Naive thymus-derived CD8-positive, alpha-beta T cell (primary cell): Measurements from ENCODE around the gene WWC2. TPM values are rescaled to one million over a fixed set of nuclear protein-coding genes. Genes with fewer than 3 reads are reported as not detected.

Source experiments
- ATAC-seq, 2 donors: fragments of 150-1000 bp; cut with Tn5 transposase in 1 of 2; sonication (Bioruptor Pico), chemical (Tn5 transposase) in 1 of 2; 1 replicate in 1 of 2; 2 replicates in 1 of 2; pipeline ENCODE4 v1.10.0; 2021; ENCODE audit warnings: mild to moderate bottlenecking in 2 of 2, moderate library complexity in 2 of 2
- POLR2A ChIA-PET: fragments of 350-600 bp; sonication (Branson Sonifier 250); formaldehyde crosslinking; loops from one replicate; lab custom pipeline; 2021; ENCODE audit warnings: antibody characterized with exemption; lab: Charles Lee
- DNase-seq, 10 donors: peaks; one replicate each; pipeline versions ENCODE4 v3.0.0 to v3.0.0-alpha.2; 2020 to 2022
- H3K27ac Mint-ChIP-seq, 10 donors: one replicate each; pipeline ENCODE4 v1.8.0; 2020 to 2022; ENCODE audit warnings: mild to moderate bottlenecking in 10 of 10, mixed read lengths in 10 of 10, moderate library complexity in 4 of 10, inconsistent platforms in 1 of 10
- H3K27me3 Mint-ChIP-seq, 5 donors: one replicate each; pipeline ENCODE4 v1.8.0; 2021 to 2022; ENCODE audit warnings: mixed read lengths in 5 of 5
- H3K36me3 Mint-ChIP-seq, 3 donors: one replicate each; pipeline ENCODE4 v1.8.0; 2020 to 2022; ENCODE audit warnings: mixed read lengths in 3 of 3, mild to moderate bottlenecking in 2 of 3, inconsistent platforms in 1 of 3
- H3K4me1 Mint-ChIP-seq, 4 donors: one replicate each; pipeline ENCODE4 v1.8.0; 2021 to 2022; ENCODE audit warnings: mixed read lengths in 4 of 4
- H3K4me3 Mint-ChIP-seq, 10 donors: one replicate each; pipeline ENCODE4 v1.8.0; 2020 to 2022; ENCODE audit warnings: mild to moderate bottlenecking in 10 of 10, mixed read lengths in 10 of 10, moderate library complexity in 6 of 10, inconsistent platforms in 1 of 10
- H3K9me3 Mint-ChIP-seq, 9 donors: one replicate each; pipeline ENCODE4 v1.8.0; 2020 to 2022; ENCODE audit warnings: mixed read lengths in 9 of 9, mild to moderate bottlenecking in 3 of 9, inconsistent platforms in 1 of 9, moderate library complexity in 1 of 9
- polyA plus RNA-seq, 3 donors: library from polyadenylated mRNA; unstranded; fragments of 300-500 nt; fragmentation: Illumina TruSeq; gene quantifications; one replicate each; pipeline ENCODE4 v1.2.3, GENCODE V29; 2021
- total RNA-seq, 8 experiments: library from RNA in 2 of 8; stranded (reverse) in 2 of 8; gene quantifications; one replicate each; pipeline ENCODE4 v1.2.3 and lab custom pipeline; 2021 to 2026

Gene WWC2
- total and polyA plus RNA-seq, 5 experiments from 2014 or later, result 0.59 to 8.0 (median 1.0) TPM

GRCh38 chr4:183285886-183286285 is 186.8 kb downstream of the WWC2 start:
- no peak for DNase-seq

GRCh38 chr4:183286590-183287308 is 187.7 kb downstream of the WWC2 start:
- no peak overlapping the region for H3K4me3 Mint-ChIP-seq
- POLR2A ChIA-PET, result no interaction called here
- DNase-seq (no peak), ATAC-seq (no peak)
- peaks cover 0 to 61% (median 2%) of the 10 kb centered on the region in 3 donors for H3K36me3 Mint-ChIP-seq
- H3K27ac Mint-ChIP-seq, result no peak overlapping the region
- H3K27me3 Mint-ChIP-seq, result no peaks in the 10 kb centered on the region
- H3K4me1 Mint-ChIP-seq, result peaks cover 0 to 2% (median 0%) of the 10 kb centered on the region in 4 donors
- no peaks in the 10 kb centered on the region for H3K9me3 Mint-ChIP-seq

More at GRCh38 chr4:183285886-183286285, 186.8 kb downstream of the WWC2 start:
- H3K4me1 Mint-ChIP-seq, result peaks cover 0 to 2% (median 0%) of the 10 kb centered on the region in 4 donors
- no peaks in the 10 kb centered on the region for H3K27me3 Mint-ChIP-seq
- H3K36me3 Mint-ChIP-seq, result peaks cover 0 to 62% (median 2%) of the 10 kb centered on the region in 3 donors
- H3K27ac Mint-ChIP-seq, result no peak overlapping the region
- no peak overlapping the region for H3K4me3 Mint-ChIP-seq
- no peaks in the 10 kb centered on the region for H3K9me3 Mint-ChIP-seq
- no peak for ATAC-seq
- POLR2A ChIA-PET, result no interaction called here

GRCh38 chr4:183287309-183287659 is 188.2 kb downstream of the WWC2 start:
- no peaks in the 10 kb centered on the region for H3K9me3 Mint-ChIP-seq
- ATAC-seq, result no peak
- POLR2A ChIA-PET, result no interaction called here
- no peaks in the 10 kb centered on the region for H3K27me3 Mint-ChIP-seq
- no peak overlapping the region for H3K27ac Mint-ChIP-seq
- no peak for DNase-seq
- peaks cover 0 to 59% (median 2%) of the 10 kb centered on the region in 3 donors for H3K36me3 Mint-ChIP-seq
- H3K4me3 Mint-ChIP-seq, result no peak overlapping the region
- H3K4me1 Mint-ChIP-seq, result peaks cover 0 to 2% (median 0%) of the 10 kb centered on the region in 4 donors

GRCh38 chr4:183287677-183288076 is 188.6 kb downstream of the WWC2 start:
- peaks cover 0 to 2% (median 0%) of the 10 kb centered on the region in 4 donors for H3K4me1 Mint-ChIP-seq
- POLR2A ChIA-PET, result no interaction called here
- no peak overlapping the region for H3K4me3 Mint-ChIP-seq
- DNase-seq, result no peak
- peaks cover 0 to 58% (median 2%) of the 10 kb centered on the region in 3 donors for H3K36me3 Mint-ChIP-seq
- H3K27ac Mint-ChIP-seq, result no peak overlapping the region
- ATAC-seq, result no peak
- H3K9me3 Mint-ChIP-seq, result no peaks in the 10 kb centered on the region
- H3K27me3 Mint-ChIP-seq, result no peaks in the 10 kb centered on the region

- POLR2A ChIA-PET, result no interaction called here
- Mint-ChIP-seq H3K27ac (no peak overlapping the region), H3K36me3 (peaks cover 0 to 50% (median 2%) of the 10 kb centered on the region in 3 donors), H3K9me3 (no peaks in the 10 kb centered on the region), H3K4me1 (peaks cover 0 to 2% (median 0%) of the 10 kb centered on the region in 4 donors), H3K27me3 (no peaks in the 10 kb centered on the region), H3K4me3 (no peak overlapping the region)
- ATAC-seq (no peak), DNase-seq (no peak)
These were observed 189.9 kb downstream of the WWC2 start for GRCh38 chr4:183288955-183289354.

- H3K4me3 Mint-ChIP-seq, result no peak overlapping the region
These were observed 190.6 kb downstream of the WWC2 start for GRCh38 chr4:183289688-183290087.

GRCh38 chr4:183291070-183291469 is 192.0 kb downstream of the WWC2 start:
- Mint-ChIP-seq H3K4me3 (no peak overlapping the region), H3K27ac (no peak overlapping the region), H3K4me1 (peaks cover 0 to 2% (median 0%) of the 10 kb centered on the region in 4 donors), H3K27me3 (no peaks in the 10 kb centered on the region), H3K36me3 (peaks cover 0 to 40% (median 2%) of the 10 kb centered on the region in 3 donors), H3K9me3 (no peaks in the 10 kb centered on the region)
- DNase-seq (no peak), ATAC-seq (no peak)
- POLR2A ChIA-PET, result interaction anchor here (0.8 kb wide), 1 partner anchor 135 kb away, joined by 4 read pairs; no protein-coding TSS in a partner anchor

More at GRCh38 chr4:183289688-183290087, 190.6 kb downstream of the WWC2 start:
- Mint-ChIP-seq H3K27ac (no peak overlapping the region), H3K9me3 (no peaks in the 10 kb centered on the region), H3K4me1 (peaks cover 0 to 2% (median 0%) of the 10 kb centered on the region in 4 donors), H3K36me3 (peaks cover 0 to 44% (median 2%) of the 10 kb centered on the region in 3 donors), H3K27me3 (no peaks in the 10 kb centered on the region)
- DNase-seq (no peak), ATAC-seq (no peak)
- POLR2A ChIA-PET, result no interaction called here

GRCh38 chr4:183295711-183296110 is 196.7 kb downstream of the WWC2 start:
- H3K27ac Mint-ChIP-seq, result no peak overlapping the region
- H3K9me3 Mint-ChIP-seq, result no peaks in the 10 kb centered on the region
- H3K27me3 Mint-ChIP-seq, result peaks cover 0 to 3% (median 0%) of the 10 kb centered on the region in 5 donors
- peaks cover 0 to 13% (median 0%) of the 10 kb centered on the region in 3 donors for H3K36me3 Mint-ChIP-seq
- POLR2A ChIA-PET, result no interaction called here
- no peak overlapping the region for H3K4me3 Mint-ChIP-seq
- DNase-seq (no peak), ATAC-seq (no peak)
- no peaks in the 10 kb centered on the region for H3K4me1 Mint-ChIP-seq

- H3K9me3 Mint-ChIP-seq, result no peaks in the 10 kb centered on the region
These were observed 198.6 kb downstream of the WWC2 start for GRCh38 chr4:183297675-183298074.

GRCh38 chr4:183299464-183299863 is 200.4 kb downstream of the WWC2 start:
- peaks cover 0 to 4% (median 0%) of the 10 kb centered on the region in 3 donors for H3K36me3 Mint-ChIP-seq
- H3K4me1 Mint-ChIP-seq, result no peaks in the 10 kb centered on the region
- ATAC-seq (no peak), DNase-seq (no peak)
- H3K9me3 Mint-ChIP-seq, result no peaks in the 10 kb centered on the region
- peaks cover 0 to 3% (median 0%) of the 10 kb centered on the region in 5 donors for H3K27me3 Mint-ChIP-seq
- POLR2A ChIA-PET, result no interaction called here
- H3K4me3 Mint-ChIP-seq, result no peak overlapping the region
- no peak overlapping the region for H3K27ac Mint-ChIP-seq

More at GRCh38 chr4:183297675-183298074, 198.6 kb downstream of the WWC2 start:
- H3K36me3 Mint-ChIP-seq, result peaks cover 0 to 4% (median 0%) of the 10 kb centered on the region in 3 donors
- DNase-seq, result no peak
- no peak overlapping the region for H3K27ac Mint-ChIP-seq
- POLR2A ChIA-PET, result interaction anchor here (1.2 kb wide), 1 partner anchor 146 kb away, joined by 3 read pairs; no protein-coding TSS in a partner anchor
- peaks cover 0 to 3% (median 0%) of the 10 kb centered on the region in 5 donors for H3K27me3 Mint-ChIP-seq
- H3K4me3 Mint-ChIP-seq, result no peak overlapping the region
- ATAC-seq, result no peak
- no peaks in the 10 kb centered on the region for H3K4me1 Mint-ChIP-seq

GRCh38 chr4:183300070-183300469 is 201.0 kb downstream of the WWC2 start:
- Mint-ChIP-seq H3K27me3 (peaks cover 0 to 3% (median 0%) of the 10 kb centered on the region in 5 donors), H3K36me3 (peaks cover 0 to 6% (median 0%) of the 10 kb centered on the region in 3 donors), H3K27ac (no peak overlapping the region), H3K9me3 (no peaks in the 10 kb centered on the region), H3K4me3 (no peak overlapping the region), H3K4me1 (no peaks in the 10 kb centered on the region)
- ATAC-seq (no peak), DNase-seq (no peak)
- POLR2A ChIA-PET, result no interaction called here

- no peaks in the 10 kb centered on the region for H3K9me3 Mint-ChIP-seq
- H3K27me3 Mint-ChIP-seq, result peaks cover 0 to 3% (median 0%) of the 10 kb centered on the region in 5 donors
- H3K36me3 Mint-ChIP-seq, result peaks cover 0 to 8% (median 0%) of the 10 kb centered on the region in 3 donors
- POLR2A ChIA-PET, result interaction anchor here (0.6 kb wide), 1 partner anchor 10 kb away, joined by 4 read pairs; no protein-coding TSS in a partner anchor
- no peak overlapping the region for H3K4me3 Mint-ChIP-seq
- H3K27ac Mint-ChIP-seq, result no peak overlapping the region
- no peak for DNase-seq
- ATAC-seq, result no peak
- no peaks in the 10 kb centered on the region for H3K4me1 Mint-ChIP-seq
These were observed 201.6 kb downstream of the WWC2 start for GRCh38 chr4:183300655-183301054.

GRCh38 chr4:183303301-183303700 is 204.2 kb downstream of the WWC2 start:
- ATAC-seq (no peak), DNase-seq (no peak)
- peaks cover 0 to 4% (median 0%) of the 10 kb centered on the region in 3 donors for H3K36me3 Mint-ChIP-seq
- no peaks in the 10 kb centered on the region for H3K4me1 Mint-ChIP-seq
- peaks cover 0 to 3% (median 2%) of the 10 kb centered on the region in 5 donors for H3K27me3 Mint-ChIP-seq
- POLR2A ChIA-PET, result no interaction called here
- no peak overlapping the region for H3K27ac Mint-ChIP-seq
- no peaks in the 10 kb centered on the region for H3K9me3 Mint-ChIP-seq
- H3K4me3 Mint-ChIP-seq, result no peak overlapping the region
